Measurements from ENCODE around the gene ANKRD17. TPM values are rescaled to one million over a fixed set of nuclear protein-coding genes. Genes with fewer than 3 reads are reported as not detected.

ANKRD17 gene
- total RNA-seq, 1 donor: 49.9 TPM

GRCh38 chr4:73166212-73166611, 92.4 kb downstream of the ANKRD17 start:
- TF ChIP-seq, protein P1, sequence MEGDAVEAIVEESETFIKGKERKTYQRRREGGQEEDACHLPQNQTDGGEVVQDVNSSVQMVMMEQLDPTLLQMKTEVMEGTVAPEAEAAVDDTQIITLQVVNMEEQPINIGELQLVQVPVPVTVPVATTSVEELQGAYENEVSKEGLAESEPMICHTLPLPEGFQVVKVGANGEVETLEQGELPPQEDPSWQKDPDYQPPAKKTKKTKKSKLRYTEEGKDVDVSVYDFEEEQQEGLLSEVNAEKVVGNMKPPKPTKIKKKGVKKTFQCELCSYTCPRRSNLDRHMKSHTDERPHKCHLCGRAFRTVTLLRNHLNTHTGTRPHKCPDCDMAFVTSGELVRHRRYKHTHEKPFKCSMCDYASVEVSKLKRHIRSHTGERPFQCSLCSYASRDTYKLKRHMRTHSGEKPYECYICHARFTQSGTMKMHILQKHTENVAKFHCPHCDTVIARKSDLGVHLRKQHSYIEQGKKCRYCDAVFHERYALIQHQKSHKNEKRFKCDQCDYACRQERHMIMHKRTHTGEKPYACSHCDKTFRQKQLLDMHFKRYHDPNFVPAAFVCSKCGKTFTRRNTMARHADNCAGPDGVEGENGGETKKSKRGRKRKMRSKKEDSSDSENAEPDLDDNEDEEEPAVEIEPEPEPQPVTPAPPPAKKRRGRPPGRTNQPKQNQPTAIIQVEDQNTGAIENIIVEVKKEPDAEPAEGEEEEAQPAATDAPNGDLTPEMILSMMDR (IDR thresholded peaks at IDR 0.05; ENCODE audit: extremely low read depth, low read depth, low read length): no peak
- Histone ChIP-seq H3K9me3 (ENCODE audit: low read depth, low read length) (peaks cover 3% of the 10 kb centered on the region), H3K79me2 (ENCODE audit: insufficient read depth, low read length) (peaks cover 65% of the 10 kb centered on the region), H3K27me3 (ENCODE audit: insufficient read depth, low read length) (no peaks in the 10 kb centered on the region), H3K27ac (ENCODE audit: low read depth, low read length) (no peak overlapping the region), H3K36me3 (ENCODE audit: insufficient read depth, low read length) (peaks cover 52% of the 10 kb centered on the region), H3K4me3 (ENCODE audit: insufficient read depth, low read length) (no peak overlapping the region), H3K4me1 (ENCODE audit: insufficient read depth, low read length) (no peaks in the 10 kb centered on the region), H4K20me1 (ENCODE audit: insufficient read depth, low read length) (peaks cover 15% of the 10 kb centered on the region), H2AFZ (ENCODE audit: low read length) (no peak overlapping the region), H3K4me2 (ENCODE audit: insufficient read depth, low read length) (no peak overlapping the region)
- no peak for DNase-seq (ENCODE audit: insufficient read length, low spot score, missing footprints)

- peak; percentile 68 for DNase-seq (ENCODE audit: insufficient read length, low spot score, missing footprints)
- no peak overlapping the region for H3K4me2 ChIP-seq (ENCODE audit: insufficient read depth, low read length)
- H3K27ac ChIP-seq (ENCODE audit: low read depth, low read length): no peak overlapping the region
- TF ChIP-seq, protein P1 (IDR thresholded peaks at IDR 0.05; ENCODE audit: extremely low read depth, low read depth, low read length): no peak
- H2AFZ ChIP-seq (ENCODE audit: low read length): no peak overlapping the region
- peaks cover 30% of the 10 kb centered on the region for H3K36me3 ChIP-seq (ENCODE audit: insufficient read depth, low read length)
- peaks cover 41% of the 10 kb centered on the region for H3K79me2 ChIP-seq (ENCODE audit: insufficient read depth, low read length)
- H3K4me3 ChIP-seq (ENCODE audit: insufficient read depth, low read length): no peak overlapping the region
- H3K27me3 ChIP-seq (ENCODE audit: insufficient read depth, low read length): no peaks in the 10 kb centered on the region
- H3K9me3 ChIP-seq (ENCODE audit: low read depth, low read length): peaks cover 3% of the 10 kb centered on the region
- H3K4me1 ChIP-seq (ENCODE audit: insufficient read depth, low read length): no peaks in the 10 kb centered on the region
- peaks cover 12% of the 10 kb centered on the region for H4K20me1 ChIP-seq (ENCODE audit: insufficient read depth, low read length)
These were observed 96.9 kb downstream of the ANKRD17 start for GRCh38 chr4:73161527-73162185.

DNA sequence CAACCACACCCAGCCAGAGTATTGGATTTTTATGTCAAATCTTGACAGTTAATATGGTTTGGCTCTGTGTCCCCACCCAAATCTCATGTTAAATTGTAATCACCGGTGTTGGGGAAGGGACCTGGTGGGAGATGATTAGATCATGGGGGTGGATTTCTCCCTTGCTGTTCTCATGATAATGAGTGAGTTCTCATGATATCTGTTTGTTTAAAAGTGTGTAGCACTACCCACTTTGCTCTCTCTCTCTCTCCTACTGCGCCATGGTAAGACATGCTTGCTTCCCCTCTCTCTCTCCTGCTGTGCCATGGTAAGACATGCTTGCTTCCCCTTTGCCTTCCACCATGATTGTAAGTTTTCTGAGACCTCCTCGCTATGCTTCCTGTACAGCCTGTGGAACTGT, 102.2 kb downstream of the ANKRD17 start:
- H3K4me3 ChIP-seq (ENCODE audit: insufficient read depth, low read length): no peak overlapping the region
- peaks cover 23% of the 10 kb centered on the region for H3K79me2 ChIP-seq (ENCODE audit: insufficient read depth, low read length)
- no peak overlapping the region for H3K27ac ChIP-seq (ENCODE audit: low read depth, low read length)
- H3K36me3 ChIP-seq (ENCODE audit: insufficient read depth, low read length): peaks cover 32% of the 10 kb centered on the region
- H3K27me3 ChIP-seq (ENCODE audit: insufficient read depth, low read length): no peaks in the 10 kb centered on the region
- TF ChIP-seq, protein P1 (IDR thresholded peaks at IDR 0.05; ENCODE audit: extremely low read depth, low read depth, low read length): no peak
- peaks cover 2% of the 10 kb centered on the region for H4K20me1 ChIP-seq (ENCODE audit: insufficient read depth, low read length)
- H3K4me2 ChIP-seq (ENCODE audit: insufficient read depth, low read length): no peak overlapping the region
- H3K4me1 ChIP-seq (ENCODE audit: insufficient read depth, low read length): no peaks in the 10 kb centered on the region
- H3K9me3 ChIP-seq (ENCODE audit: low read depth, low read length): no peaks in the 10 kb centered on the region
- no peak overlapping the region for H2AFZ ChIP-seq (ENCODE audit: low read length)
- DNase-seq (ENCODE audit: insufficient read length, low spot score, missing footprints): no peak

GRCh38 chr4:73152893-73153292, 105.7 kb downstream of the ANKRD17 start:
- Histone ChIP-seq H3K27ac (ENCODE audit: low read depth, low read length) (no peak overlapping the region), H3K4me2 (ENCODE audit: insufficient read depth, low read length) (no peak overlapping the region), H4K20me1 (ENCODE audit: insufficient read depth, low read length) (peaks cover under 1% of the 10 kb centered on the region), H3K9me3 (ENCODE audit: low read depth, low read length) (no peaks in the 10 kb centered on the region), H3K4me1 (ENCODE audit: insufficient read depth, low read length) (no peaks in the 10 kb centered on the region), H3K79me2 (ENCODE audit: insufficient read depth, low read length) (peaks cover 9% of the 10 kb centered on the region), H2AFZ (ENCODE audit: low read length) (no peak overlapping the region), H3K36me3 (ENCODE audit: insufficient read depth, low read length) (peaks cover 34% of the 10 kb centered on the region), H3K4me3 (ENCODE audit: insufficient read depth, low read length) (no peak overlapping the region), H3K27me3 (ENCODE audit: insufficient read depth, low read length) (no peaks in the 10 kb centered on the region)
- TF ChIP-seq, protein P1 (IDR thresholded peaks at IDR 0.05; ENCODE audit: extremely low read depth, low read depth, low read length): no peak
- DNase-seq (ENCODE audit: insufficient read length, low spot score, missing footprints): no peak

All from osteoblast (primary cell).